HEK293 (cell line): ENCODE data around the gene SPP2.

Experiments
- CTCF ChIP-seq: fragments of 450-650 bp; formaldehyde crosslinking; IDR thresholded peaks from 2 replicates; pipeline ENCODE4 v1.5.1; 2016; ENCODE audit warnings: missing biosample characterization, missing genetic modification characterization
- ZNF174 ChIP-seq: fragments of 450-650 bp; formaldehyde crosslinking; IDR thresholded peaks from 2 replicates; pipeline ENCODE4 v1.5.0; 2017; ENCODE audit warnings: missing biosample characterization, mild to moderate bottlenecking, missing genetic modification characterization

DNA sequence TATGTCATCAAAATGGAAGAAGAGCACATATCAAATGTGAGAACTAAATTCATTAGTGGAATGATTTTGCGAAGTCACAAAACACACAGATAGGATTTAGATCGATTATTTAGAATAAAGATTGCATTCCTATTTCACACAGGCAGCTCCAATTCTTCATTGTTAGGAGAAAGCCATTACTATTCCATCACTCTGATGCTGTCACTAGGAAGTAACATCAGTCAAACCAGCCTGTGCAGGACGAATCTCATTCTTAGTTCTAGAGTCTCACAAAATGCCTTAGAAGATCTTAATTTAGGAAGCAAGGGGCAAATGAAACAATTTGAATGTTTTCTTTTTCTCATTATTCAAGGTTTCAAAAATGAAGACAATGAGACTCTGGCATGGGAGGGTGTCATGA, 44.0 kb upstream of the SPP2 start:
- TF ChIP-seq CTCF (no peak), ZNF174 (no peak)
